Activated naive CD4-positive, alpha-beta T cell treated with anti-CD3 and anti-CD28 coated beads for 36 hours (primary cell): ENCODE results near the gene IGF2. TPM values are rescaled to one million over a fixed set of nuclear protein-coding genes. Genes with fewer than 3 reads are reported as not detected.

Experiments
- CTCF ChIA-PET: fragments of 350-600 bp; sonication (Branson Sonifier 250); formaldehyde crosslinking; loops from one replicate; lab custom pipeline; 2021; ENCODE audit warnings: antibody characterized with exemption; lab: Charles Lee
- DNase-seq: peaks from one replicate; pipeline ENCODE4 v3.0.0-alpha.2; 2020
- H3K27ac Mint-ChIP-seq: one replicate; pipeline ENCODE4 v1.8.0; 2021; ENCODE audit warnings: mild to moderate bottlenecking, mixed read lengths
- H3K27me3 Mint-ChIP-seq: one replicate; pipeline ENCODE4 v1.8.0; 2021; ENCODE audit warnings: low read depth, mixed read lengths
- H3K36me3 Mint-ChIP-seq: one replicate; pipeline ENCODE4 v1.8.0; 2021; ENCODE audit warnings: low read depth, mixed read lengths
- H3K4me1 Mint-ChIP-seq: one replicate; pipeline ENCODE4 v1.8.0; 2021; ENCODE audit warnings: low read depth, mixed read lengths
- H3K4me3 Mint-ChIP-seq: one replicate; pipeline ENCODE4 v1.8.0; 2021; ENCODE audit warnings: mild to moderate bottlenecking, moderate library complexity, mixed read lengths
- H3K9me3 Mint-ChIP-seq: one replicate; pipeline ENCODE4 v1.8.0; 2021; ENCODE audit warnings: mixed read lengths
- intact Hi-C: fragments of 100-400 bp; cut with micrococcal nuclease; formaldehyde crosslinking; loops from one replicate; pipeline ENCODE4 v1.15.1; 2023
- total RNA-seq, 2 experiments: library from RNA; stranded (reverse); gene quantifications; one replicate each; pipeline ENCODE4 v1.2.3, GENCODE V29; 2021

The IGF2 gene
- total RNA-seq, 2 experiments from 2014 or later = 0.21 to 0.37 TPM

- peaks cover 1% of the 10 kb centered on the region for H3K9me3 Mint-ChIP-seq
- no peak for DNase-seq
- no peak overlapping the region for H3K4me3 Mint-ChIP-seq
- CTCF ChIA-PET = interaction anchor here (1.4 to 1.9 kb wide), 3 partner anchors 29 to 30 kb away, joined by 3 to 9 read pairs (median 6); no protein-coding TSS in a partner anchor
- peaks cover 3% of the 10 kb centered on the region for H3K27me3 Mint-ChIP-seq
- no peak overlapping the region for H3K27ac Mint-ChIP-seq
- no peaks in the 10 kb centered on the region for H3K36me3 Mint-ChIP-seq
- intact Hi-C loops = no loop called here
- H3K4me1 Mint-ChIP-seq = no peaks in the 10 kb centered on the region
Measured at GRCh38 chr11:2121227-2122130, 17.7 kb downstream of the IGF2 start.

- H3K27me3 Mint-ChIP-seq = peaks cover 3% of the 10 kb centered on the region
- no peak overlapping the region for H3K4me3 Mint-ChIP-seq
- peaks cover 4% of the 10 kb centered on the region for H3K9me3 Mint-ChIP-seq
- H3K4me1 Mint-ChIP-seq = no peaks in the 10 kb centered on the region
- no peaks in the 10 kb centered on the region for H3K36me3 Mint-ChIP-seq
- no peak for DNase-seq
- no peak overlapping the region for H3K27ac Mint-ChIP-seq
- intact Hi-C loops = no loop called here
- CTCF ChIA-PET = interaction anchor here (1.4 to 1.6 kb wide), 2 partner anchors 30 to 31 kb away, joined by 3 to 6 read pairs; no protein-coding TSS in a partner anchor
Measured at GRCh38 chr11:2120359-2121100, 18.7 kb downstream of the IGF2 start.

- intact Hi-C loops = no loop called here
- H3K36me3 Mint-ChIP-seq = no peaks in the 10 kb centered on the region
- H3K9me3 Mint-ChIP-seq = peaks cover 4% of the 10 kb centered on the region
- no peaks in the 10 kb centered on the region for H3K4me1 Mint-ChIP-seq
- peaks cover 3% of the 10 kb centered on the region for H3K27me3 Mint-ChIP-seq
- DNase-seq = no peak
- no peak overlapping the region for H3K27ac Mint-ChIP-seq
- CTCF ChIA-PET = no interaction called here
- no peak overlapping the region for H3K4me3 Mint-ChIP-seq
Measured at GRCh38 chr11:2118677-2119076, 20.5 kb downstream of the IGF2 start.

- Mint-ChIP-seq H3K27ac (no peak overlapping the region), H3K36me3 (no peaks in the 10 kb centered on the region), H3K4me1 (no peaks in the 10 kb centered on the region), H3K9me3 (peaks cover 4% of the 10 kb centered on the region), H3K27me3 (peaks cover 3% of the 10 kb centered on the region), H3K4me3 (no peak overlapping the region)
- CTCF ChIA-PET = interaction anchor here (1.1 kb wide), 1 partner anchor 34 kb away, joined by 3 read pairs; no protein-coding TSS in a partner anchor
- DNase-seq = no peak
- intact Hi-C loops = no loop called here
Measured at GRCh38 chr11:2116680-2117079, 22.5 kb downstream of the IGF2 start.

GRCh38 chr11:2115308-2115707, 23.9 kb downstream of the IGF2 start:
- no peaks in the 10 kb centered on the region for H3K36me3 Mint-ChIP-seq
- H3K4me1 Mint-ChIP-seq = no peaks in the 10 kb centered on the region
- H3K9me3 Mint-ChIP-seq = peaks cover 4% of the 10 kb centered on the region
- H3K4me3 Mint-ChIP-seq = no peak overlapping the region
- no peaks in the 10 kb centered on the region for H3K27me3 Mint-ChIP-seq
- no peak for DNase-seq
- intact Hi-C loops = no loop called here
- no peak overlapping the region for H3K27ac Mint-ChIP-seq
- CTCF ChIA-PET = no interaction called here

- no peaks in the 10 kb centered on the region for H3K36me3 Mint-ChIP-seq
- no peak overlapping the region for H3K4me3 Mint-ChIP-seq
- peaks cover 4% of the 10 kb centered on the region for H3K27me3 Mint-ChIP-seq
- intact Hi-C loops = no loop called here
- CTCF ChIA-PET = no interaction called here
- no peak for DNase-seq
- H3K4me1 Mint-ChIP-seq = no peaks in the 10 kb centered on the region
- no peak overlapping the region for H3K27ac Mint-ChIP-seq
- H3K9me3 Mint-ChIP-seq = peaks cover 4% of the 10 kb centered on the region
Measured at GRCh38 chr11:2114430-2115241, 24.6 kb downstream of the IGF2 start.

- Mint-ChIP-seq H3K4me1 (no peaks in the 10 kb centered on the region), H3K27me3 (peaks cover 4% of the 10 kb centered on the region), H3K9me3 (peaks cover 4% of the 10 kb centered on the region), H3K27ac (no peak overlapping the region), H3K36me3 (no peaks in the 10 kb centered on the region), H3K4me3 (no peak overlapping the region)
- no peak for DNase-seq
- CTCF ChIA-PET = no interaction called here
- intact Hi-C loops = no loop called here
Measured at GRCh38 chr11:2113776-2114175, 25.4 kb downstream of the IGF2 start.

GRCh38 chr11:2110521-2110920, 28.7 kb downstream of the IGF2 start:
- Mint-ChIP-seq H3K4me3 (no peak overlapping the region), H3K9me3 (no peaks in the 10 kb centered on the region), H3K36me3 (no peaks in the 10 kb centered on the region), H3K27ac (no peak overlapping the region), H3K27me3 (peaks cover 6% of the 10 kb centered on the region), H3K4me1 (no peaks in the 10 kb centered on the region)
- DNase-seq = no peak
- intact Hi-C loops = no loop called here
- CTCF ChIA-PET = interaction anchor here (1.1 kb wide), 1 partner anchor 40 kb away, joined by 3 read pairs; no protein-coding TSS in a partner anchor

GRCh38 chr11:2109541-2110019, 29.6 kb downstream of the IGF2 start:
- Mint-ChIP-seq H3K27ac (no peak overlapping the region), H3K4me1 (no peaks in the 10 kb centered on the region), H3K9me3 (no peaks in the 10 kb centered on the region), H3K4me3 (no peak overlapping the region), H3K27me3 (peaks cover 6% of the 10 kb centered on the region), H3K36me3 (no peaks in the 10 kb centered on the region)
- intact Hi-C loops = no loop called here
- CTCF ChIA-PET = interaction anchor here (0.9 to 1.1 kb wide), 2 partner anchors 33 to 41 kb away, joined by 3 read pairs; no protein-coding TSS in a partner anchor
- no peak for DNase-seq

- Mint-ChIP-seq H3K9me3 (no peaks in the 10 kb centered on the region), H3K4me1 (no peaks in the 10 kb centered on the region), H3K36me3 (no peaks in the 10 kb centered on the region), H3K4me3 (no peak overlapping the region), H3K27me3 (peaks cover 6% of the 10 kb centered on the region), H3K27ac (no peak overlapping the region)
- intact Hi-C loops = no loop called here
- CTCF ChIA-PET = interaction anchor here (0.5 to 1.1 kb wide), 3 partner anchors 32 to 471 kb away, joined by 3 read pairs; no protein-coding TSS in a partner anchor
- DNase-seq = no peak
Measured at GRCh38 chr11:2108675-2109491, 30.3 kb downstream of the IGF2 start.

- CTCF ChIA-PET = interaction anchor here (0.5 kb wide), 1 partner anchor 470 kb away, joined by 3 read pairs; no protein-coding TSS in a partner anchor
- Mint-ChIP-seq H3K27me3 (peaks cover 6% of the 10 kb centered on the region), H3K27ac (no peak overlapping the region), H3K4me1 (no peaks in the 10 kb centered on the region), H3K9me3 (no peaks in the 10 kb centered on the region), H3K4me3 (no peak overlapping the region), H3K36me3 (no peaks in the 10 kb centered on the region)
- intact Hi-C loops = no loop called here
- no peak for DNase-seq
Measured at GRCh38 chr11:2107941-2108630, 31.1 kb downstream of the IGF2 start.
